B cell (primary cell): ENCODE results near the gene INTS12. TPM values are rescaled to one million over a fixed set of nuclear protein-coding genes. Genes with fewer than 3 reads are reported as not detected.

Experiments
- ATAC-seq: fragments of 200-7000 bp; cut with Tn5 transposase; one replicate; pipeline ENCODE4 v1.10.0; 2021; ENCODE audit warnings: low read depth, mild to moderate bottlenecking, moderate number of reproducible peaks, moderate library complexity
- CTCF ChIA-PET: fragments of 350-600 bp; sonication (Branson Sonifier 250); formaldehyde crosslinking; loops from one replicate; lab custom pipeline; 2021; ENCODE audit warnings: antibody characterized with exemption, inconsistent platforms; lab: Charles Lee
- POLR2A ChIA-PET: fragments of 350-600 bp; sonication (Branson Sonifier 250); formaldehyde crosslinking; loops from one replicate; lab custom pipeline; 2021; ENCODE audit warnings: antibody characterized with exemption; lab: Charles Lee
- DNase-seq: peaks from one replicate; pipeline ENCODE4 v3.0.0; 2013
- H2AFZ ChIP-seq: 2 replicates; pipeline ENCODE4 v1.6.1; 2012; ENCODE audit warnings: mild to moderate bottlenecking, low read depth, low read length; ENCODE audit not compliant: insufficient read depth, poor library complexity, severe bottlenecking
- H3K27ac ChIP-seq, 2 donors: 1 replicate in 1 of 2; 2 replicates in 1 of 2; pipeline ENCODE4 v1.5.1; 2012 to 2013; ENCODE audit warnings: low read length in 2 of 2, mild to moderate bottlenecking in 2 of 2, moderate library complexity in 1 of 2
- H3K27me3 ChIP-seq, 4 experiments: fragments of 200-600 bp in 1 of 4; sonication (generic) in 1 of 4; replicated peaks in 1 of 4; 1 replicate in 2 of 4; 2 replicates in 2 of 4; pipeline versions ENCODE4 v1.6.1 to v1.7.0; 2013 to 2016; ENCODE audit warnings: low read length in 3 of 4, mild to moderate bottlenecking in 2 of 4, mixed read lengths in 1 of 4, moderate library complexity in 1 of 4; ENCODE audit not compliant: insufficient read depth in 4 of 4, control insufficient read depth in 3 of 4; ENCODE audit errors: control extremely low read depth in 1 of 4
- H3K36me3 ChIP-seq, 2 experiments: replicated peaks in 1 of 2; 1 replicate in 1 of 2; 2 replicates in 1 of 2; pipeline versions ENCODE4 v1.6.1 to v1.7.1; 2013; ENCODE audit warnings: low read length in 1 of 2; ENCODE audit not compliant: insufficient read depth in 2 of 2, control insufficient read depth in 1 of 2; ENCODE audit errors: control extremely low read depth in 1 of 2, extremely low read depth in 1 of 2
- H3K4me1 ChIP-seq, 2 donors: fragments of 200-600 bp in 1 of 2; sonication (generic) in 1 of 2; 1 replicate in 1 of 2; 2 replicates in 1 of 2; pipeline versions ENCODE4 v1.5.1 to v1.6.1; 2013 to 2017; ENCODE audit warnings: low read length in 2 of 2; ENCODE audit not compliant: control insufficient read depth in 2 of 2, insufficient read depth in 2 of 2
- H3K4me2 ChIP-seq: replicated peaks from 2 replicates; pipeline ENCODE3; 2012; ENCODE audit warnings: mild to moderate bottlenecking, low read depth, low read length; ENCODE audit not compliant: poor library complexity, severe bottlenecking
- H3K4me3 ChIP-seq, 5 experiments: fragments of 200-600 bp in 1 of 5; sonication (generic) in 1 of 5; 1 replicate in 3 of 5; 2 replicates in 2 of 5; pipeline versions ENCODE4 v1.5.1 to v1.7.0; 2011 to 2016; ENCODE audit warnings: low read length in 4 of 5, mild to moderate bottlenecking in 4 of 5, low read depth in 2 of 5, control low read depth in 1 of 5, moderate library complexity in 1 of 5; ENCODE audit not compliant: insufficient read depth in 1 of 5; ENCODE audit errors: control extremely low read depth in 1 of 5, extremely low read depth in 1 of 5
- H3K79me2 ChIP-seq: fragments of 200-600 bp; sonication (generic); one replicate; pipeline ENCODE4 v1.6.0; 2016; ENCODE audit warnings: low read length; ENCODE audit not compliant: control insufficient read depth, insufficient read depth
- H3K9ac ChIP-seq: fragments of 200-600 bp; sonication (generic); 2 replicates; pipeline ENCODE4 v1.6.1; 2017; ENCODE audit warnings: mild to moderate bottlenecking, low read length, moderate library complexity
- H3K9me3 ChIP-seq, 3 donors: one replicate each; pipeline versions ENCODE4 v1.6.1 to v1.7.1; 2013; ENCODE audit warnings: low read length in 2 of 3; ENCODE audit not compliant: control insufficient read depth in 2 of 3, insufficient read depth in 1 of 3; ENCODE audit errors: control extremely low read depth in 1 of 3
- H4K20me1 ChIP-seq: 2 replicates; pipeline ENCODE4 v1.6.0; 2012; ENCODE audit warnings: mild to moderate bottlenecking, low read length; ENCODE audit not compliant: insufficient read depth, control insufficient read depth, poor library complexity, severe bottlenecking
- H3K27ac Mint-ChIP-seq: one replicate; pipeline ENCODE4 v1.8.0; 2021; ENCODE audit warnings: mixed read lengths
- H3K27me3 Mint-ChIP-seq: one replicate; pipeline ENCODE4 v1.8.0; 2021; ENCODE audit warnings: mixed read lengths
- H3K4me1 Mint-ChIP-seq: one replicate; pipeline ENCODE4 v1.8.0; 2021; ENCODE audit warnings: mixed read lengths
- H3K4me3 Mint-ChIP-seq: one replicate; pipeline ENCODE4 v1.8.0; 2021; ENCODE audit warnings: mixed read lengths
- H3K9me3 Mint-ChIP-seq: one replicate; pipeline ENCODE4 v1.8.0; 2022; ENCODE audit warnings: mixed read lengths; ENCODE audit not compliant: insufficient read depth
- CTCF ChIP-seq: fragments of 200-600 bp; IDR thresholded peaks from one replicate; pipeline ENCODE4 v1.8.0; 2022; ENCODE audit warnings: antibody characterized with exemption, mild to moderate bottlenecking
- EZH2 ChIP-seq: IDR thresholded peaks from 2 replicates; pipeline ENCODE4 v1.6.1; 2012; ENCODE audit warnings: borderline replicate concordance, low read depth, mild to moderate bottlenecking, moderate library complexity, low read length; ENCODE audit not compliant: insufficient read depth, poor library complexity, severe bottlenecking
- WGBS: methylation state at CpG from one replicate; pipeline ENCODE4 v1.1.5; 2013; ENCODE audit warnings: missing lambda C conversion rate; ENCODE audit not compliant: insufficient coverage; 5-methylcytosine and 5-hydroxymethylcytosine counted together
- intact Hi-C: fragments of 100-400 bp; cut with micrococcal nuclease; formaldehyde crosslinking; loops from one replicate; pipeline ENCODE4 v1.10.0; 2022
- polyA plus RNA-seq: library from polyadenylated mRNA; depleted of rRNA; stranded (reverse); fragments of >200 nt; gene quantifications from 2 replicates; pipeline ENCODE4 v1.2.3, GENCODE V29; 2012
- total RNA-seq, 2 donors: library from RNA; stranded (reverse); fragments of 120-200 nt in 1 of 2; gene quantifications; 1 replicate in 1 of 2; 2 replicates in 1 of 2; pipeline versions ENCODE4 v1.2.3 to v1.2.4, GENCODE V29; 2013 to 2022

Gene INTS12
- total and polyA plus RNA-seq, 2 donors (not counting 1 experiment from before 2014, with no cell fraction given), result 19.1 to 21.6 TPM

DNA sequence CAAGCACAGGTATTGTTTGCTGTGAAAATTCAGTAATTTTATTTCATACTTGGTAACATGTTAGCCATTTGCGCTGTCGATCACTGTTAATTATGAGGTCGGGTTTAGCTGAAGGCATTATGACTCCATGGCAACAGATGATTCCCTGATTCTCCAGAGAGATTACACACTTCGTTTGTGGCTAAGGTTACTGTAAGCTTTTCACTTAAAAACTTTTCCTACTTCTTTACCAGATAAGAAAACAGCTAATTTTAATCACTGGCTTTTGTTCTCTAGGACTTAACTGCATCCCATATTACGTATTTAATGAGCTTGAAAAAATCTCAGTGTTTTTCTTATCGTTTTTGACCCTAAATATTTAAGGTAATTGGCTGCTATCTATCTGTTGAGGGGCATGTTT is 2.2 kb upstream of the INTS12 start:
- Histone ChIP-seq H3K79me2 (peaks cover 54% of the 10 kb centered on the region), H3K4me2 (no peak overlapping the region), H3K27ac (no peak overlapping the region), H3K4me3 (no peak overlapping the region), H2AFZ (no peak overlapping the region), H3K9ac (no peak overlapping the region), H3K36me3 (no peaks in the 10 kb centered on the region), H3K27me3 (no peaks in the 10 kb centered on the region), H3K4me1 (peaks cover 25 to 27% of the 10 kb centered on the region in 2 donors), H4K20me1 (no peaks in the 10 kb centered on the region), H3K9me3 (no peaks in the 10 kb centered on the region)
- ATAC-seq, result no peak
- Mint-ChIP-seq H3K4me3 (no peak overlapping the region), H3K9me3 (no peaks in the 10 kb centered on the region), H3K27me3 (no peaks in the 10 kb centered on the region), H3K4me1 (peaks cover 46% of the 10 kb centered on the region), H3K27ac (no peak overlapping the region)
- TF ChIP-seq EZH2 (no peak), CTCF (no peak)
- intact Hi-C loops, result no loop called here
- DNase-seq, result no peak
- 100% methylated on average over 1 of the region's 6 CpGs for WGBS
- ChIA-PET CTCF (interaction anchor here (0.7 to 1.2 kb wide), 2 partner anchors 67 to 237 kb away, joined by 3 to 4 read pairs; partner anchors contain the start of gene PPA2), POLR2A (interaction anchor here (0.7 kb wide), 1 partner anchor 189 kb away, joined by 5 read pairs; no protein-coding TSS in a partner anchor)

GRCh38 chr4:105710012-105710600 is 1.6 kb upstream of the INTS12 start:
- ATAC-seq (no peak), DNase-seq (no peak)
- H2AFZ ChIP-seq, result no peak overlapping the region
- intact Hi-C loops, result no loop called here
- peaks cover 58% of the 10 kb centered on the region for H3K79me2 ChIP-seq
- no peaks in the 10 kb centered on the region for H4K20me1 ChIP-seq
- peak overlapping the region; percentile 51 for H3K27ac Mint-ChIP-seq
- H3K27ac ChIP-seq, result no peak overlapping the region
- WGBS, result 94% methylated on average over 3 of the region's 16 CpGs
- H3K9me3 Mint-ChIP-seq, result no peaks in the 10 kb centered on the region
- ChIA-PET CTCF (interaction anchor here (0.7 to 1.2 kb wide), 2 partner anchors 66 to 236 kb away, joined by 3 to 4 read pairs; partner anchors contain the start of gene PPA2), POLR2A (interaction anchor here (0.7 kb wide), 3 partner anchors 18 to 766 kb away, joined by 3 to 11 read pairs (median 5); no protein-coding TSS in a partner anchor)
- no peak overlapping the region for H3K4me3 ChIP-seq
- H3K27me3 Mint-ChIP-seq, result no peaks in the 10 kb centered on the region
- peak overlapping the region; percentile 80 for H3K4me2 ChIP-seq
- H3K9ac ChIP-seq, result no peak overlapping the region
- peak overlapping the region; percentile 48 for H3K4me3 Mint-ChIP-seq
- no peaks in the 10 kb centered on the region for H3K27me3 ChIP-seq
- H3K36me3 ChIP-seq, result no peaks in the 10 kb centered on the region
- H3K9me3 ChIP-seq, result no peaks in the 10 kb centered on the region
- H3K4me1 Mint-ChIP-seq, result peaks cover 48% of the 10 kb centered on the region
- TF ChIP-seq CTCF (no peak), EZH2 (no peak)
- H3K4me1 ChIP-seq, result peaks cover 25 to 27% of the 10 kb centered on the region in 2 donors
